Esophagus squamous epithelium (tissue), 5 donors: ENCODE data around the gene SMC1A. TPM values are rescaled to one million over a fixed set of nuclear protein-coding genes. Genes with fewer than 3 reads are reported as not detected.

Source experiments
- DNase-seq: peaks from one replicate; lab custom pipeline; 2025; lab: John Stamatoyannopoulos, UW
- H3K27ac ChIP-seq, 4 donors: fragments of 200-600 bp; sonication (generic); one replicate each; pipeline ENCODE4 v1.5.1; 2016 to 2019; ENCODE audit warnings: mild to moderate bottlenecking in 1 of 4
- H3K27me3 ChIP-seq, 4 donors: fragments of 200-600 bp; sonication (generic); 1 replicate in 3 of 4; 2 replicates in 1 of 4; pipeline versions ENCODE4 v1.5.1 to v1.6.0; 2017 to 2021; ENCODE audit warnings: antibody characterized with exemption in 1 of 4
- H3K36me3 ChIP-seq, 3 donors: fragments of 200-600 bp; sonication (generic); one replicate each; pipeline ENCODE4 v1.5.1; 2016 to 2019
- H3K4me1 ChIP-seq, 3 donors: fragments of 200-600 bp; sonication (generic); one replicate each; pipeline ENCODE4 v1.5.1; 2017 to 2019
- H3K4me3 ChIP-seq, 4 donors: fragments of 200-600 bp; sonication (generic); 1 replicate in 3 of 4; 2 replicates in 1 of 4; pipeline ENCODE4 v1.5.1; 2016 to 2019; ENCODE audit warnings: mild to moderate bottlenecking in 2 of 4, moderate library complexity in 1 of 4
- H3K9me3 ChIP-seq, 3 donors: fragments of 200-600 bp; sonication (generic); one replicate each; pipeline ENCODE4 v1.5.1; 2016 to 2019
- CTCF ChIP-seq, 6 experiments: fragments of 450-650 bp in 4 of 6; fragments of 200-600 bp in 2 of 6; sonication (generic) in 2 of 6; IDR thresholded peaks; one replicate each; pipeline ENCODE4 v1.5.1; 2016 to 2019; ENCODE audit warnings: antibody characterized with exemption in 6 of 6, mild to moderate bottlenecking in 4 of 6, moderate library complexity in 4 of 6
- POLR2A ChIP-seq, 4 donors: fragments of 450-650 bp; IDR thresholded peaks; one replicate each; pipeline ENCODE4 v1.6.1; 2017; ENCODE audit warnings: antibody characterized with exemption in 4 of 4, mild to moderate bottlenecking in 4 of 4, moderate library complexity in 3 of 4
- WGBS, 2 donors: methylation state at CpG; one replicate each; pipeline ENCODE4 v1.1.5; 2018; 5-methylcytosine and 5-hydroxymethylcytosine counted together
- intact Hi-C: fragments of 100-400 bp; cut with DNase I; formaldehyde crosslinking; loops from one replicate; pipeline ENCODE4 v1.15.0; 2022
- total RNA-seq, 4 donors: library from RNA; depleted of rRNA; stranded (reverse); fragments of >200 nt; gene quantifications; one replicate each; pipeline ENCODE4 v1.1.0, GENCODE V29; 2016
- donor health status: DM: yes; HTN: yes; CAD: no.

The SMC1A gene
- total RNA-seq, 4 donors from 2014 or later = 24.4 to 35.4 (median 33.1) TPM

- Histone ChIP-seq H3K27me3 (no peaks in the 10 kb centered on the region), H3K9me3 (no peaks in the 10 kb centered on the region), H3K27ac (no peak overlapping the region), H3K4me1 (no peaks in the 10 kb centered on the region), H3K4me3 (no peak overlapping the region), H3K36me3 (peaks cover 14 to 76% (median 22%) of the 10 kb centered on the region in 3 donors)
- intact Hi-C loops = no loop called here
- no peak for DNase-seq
- WGBS, 2 donors = 75 to 100% methylated on average over 1 to 4 of the region's 4 CpGs
- TF ChIP-seq POLR2A (IDR thresholded peaks at IDR 0.05) (no peak), CTCF (IDR thresholded peaks at IDR 0.05) (no peak)
These were observed 42.7 kb downstream of the SMC1A start for GRCh38 chrX:53379747-53380146.

GRCh38 chrX:53379008-53379710 lies 43.3 kb downstream of the SMC1A start:
- peaks cover 14 to 73% (median 22%) of the 10 kb centered on the region in 3 donors for H3K36me3 ChIP-seq
- TF ChIP-seq CTCF (IDR thresholded peaks at IDR 0.05) (no peak), POLR2A (IDR thresholded peaks at IDR 0.05) (no peak)

GRCh38 chrX:53377464-53377863 lies 45.0 kb downstream of the SMC1A start:
- H3K4me3 ChIP-seq = no peak overlapping the region
- no peak for TF ChIP-seq CTCF (IDR thresholded peaks at IDR 0.05)
- TF ChIP-seq POLR2A (IDR thresholded peaks at IDR 0.05) = no peak
- no peaks in the 10 kb centered on the region for H3K9me3 ChIP-seq
- H3K27me3 ChIP-seq = no peaks in the 10 kb centered on the region
- WGBS, 2 donors = 94% methylated on average over 2 of the region's 2 CpGs; no CpG with 5 or more reads in 1 of the 2 donors
- H3K27ac ChIP-seq = no peak overlapping the region
- H3K4me1 ChIP-seq = no peaks in the 10 kb centered on the region
- intact Hi-C loops = no loop called here
- peaks cover 8 to 56% (median 22%) of the 10 kb centered on the region in 3 donors for H3K36me3 ChIP-seq
- DNase-seq = no peak

More at GRCh38 chrX:53379008-53379710, 43.3 kb downstream of the SMC1A start:
- no peaks in the 10 kb centered on the region for H3K27me3 ChIP-seq
- 88% methylated on average over 1 of the region's 3 CpGs; no CpG with 5 or more reads in 1 of the 2 donors for WGBS, 2 donors
- H3K4me1 ChIP-seq = no peaks in the 10 kb centered on the region
- H3K9me3 ChIP-seq = no peaks in the 10 kb centered on the region
- no peak overlapping the region for H3K4me3 ChIP-seq
- no peak for DNase-seq
- intact Hi-C loops = no loop called here
- H3K27ac ChIP-seq = no peak overlapping the region

DNA sequence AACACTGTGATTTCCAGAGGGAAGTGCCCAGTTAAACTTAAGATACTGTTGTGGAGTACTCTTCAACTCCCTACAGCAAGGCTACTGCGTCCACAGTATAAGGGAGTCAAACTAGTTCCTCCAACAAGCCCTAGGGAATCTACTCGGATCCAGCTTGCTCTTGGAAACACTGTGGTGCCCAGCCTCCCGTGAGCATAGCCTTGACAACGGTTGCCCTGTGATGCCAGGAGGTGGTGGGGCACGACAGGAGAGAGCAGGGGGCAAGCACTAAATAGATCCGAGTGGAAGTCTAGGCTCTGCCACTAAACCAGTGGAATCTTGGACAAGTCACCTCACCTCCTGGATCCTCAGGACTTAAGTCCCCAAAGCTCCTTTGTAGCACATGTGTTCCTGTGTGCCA lies 45.6 kb downstream of the SMC1A start:
- no peak overlapping the region for H3K4me3 ChIP-seq
- DNase-seq = no peak
- H3K27ac ChIP-seq = no peak overlapping the region
- H3K4me1 ChIP-seq = no peaks in the 10 kb centered on the region
- intact Hi-C loops = no loop called here
- no peaks in the 10 kb centered on the region for H3K27me3 ChIP-seq
- no peaks in the 10 kb centered on the region for H3K9me3 ChIP-seq
- TF ChIP-seq POLR2A (IDR thresholded peaks at IDR 0.05) (no peak), CTCF (IDR thresholded peaks at IDR 0.05) (no peak)
- H3K36me3 ChIP-seq = peaks cover 5 to 50% (median 20%) of the 10 kb centered on the region in 3 donors
- WGBS, 2 donors = 53 to 86% methylated on average over 2 to 5 of the region's 6 CpGs

- Histone ChIP-seq H3K27me3 (no peaks in the 10 kb centered on the region), H3K27ac (no peak overlapping the region), H3K4me1 (no peaks in the 10 kb centered on the region), H3K9me3 (no peaks in the 10 kb centered on the region), H3K4me3 (no peak overlapping the region), H3K36me3 (peaks cover 0 to 31% (median under 1%) of the 10 kb centered on the region in 3 donors)
- intact Hi-C loops = no loop called here
- DNase-seq = no peak
- TF ChIP-seq POLR2A (IDR thresholded peaks at IDR 0.05) (no peak), CTCF (IDR thresholded peaks at IDR 0.05) (no peak)
These were observed 47.5 kb downstream of the SMC1A start for GRCh38 chrX:53374923-53375322.
